Hematopoietic multipotent progenitor cell treated with erythropoietin and hydrocortisone succinate and interleukin-3 and kit ligand, for 17 days (in vitro differentiated cells): ENCODE results near the gene RUFY2.
A peak's percentile ranks its signal among the peaks of the same experiment; 100 is the strongest.

Experiments
- DNase-seq: peaks from one replicate; pipeline ENCODE4 v3.0.0-alpha.2; 2015; ENCODE audit warnings: low spot score

The RUFY2 gene

DNA sequence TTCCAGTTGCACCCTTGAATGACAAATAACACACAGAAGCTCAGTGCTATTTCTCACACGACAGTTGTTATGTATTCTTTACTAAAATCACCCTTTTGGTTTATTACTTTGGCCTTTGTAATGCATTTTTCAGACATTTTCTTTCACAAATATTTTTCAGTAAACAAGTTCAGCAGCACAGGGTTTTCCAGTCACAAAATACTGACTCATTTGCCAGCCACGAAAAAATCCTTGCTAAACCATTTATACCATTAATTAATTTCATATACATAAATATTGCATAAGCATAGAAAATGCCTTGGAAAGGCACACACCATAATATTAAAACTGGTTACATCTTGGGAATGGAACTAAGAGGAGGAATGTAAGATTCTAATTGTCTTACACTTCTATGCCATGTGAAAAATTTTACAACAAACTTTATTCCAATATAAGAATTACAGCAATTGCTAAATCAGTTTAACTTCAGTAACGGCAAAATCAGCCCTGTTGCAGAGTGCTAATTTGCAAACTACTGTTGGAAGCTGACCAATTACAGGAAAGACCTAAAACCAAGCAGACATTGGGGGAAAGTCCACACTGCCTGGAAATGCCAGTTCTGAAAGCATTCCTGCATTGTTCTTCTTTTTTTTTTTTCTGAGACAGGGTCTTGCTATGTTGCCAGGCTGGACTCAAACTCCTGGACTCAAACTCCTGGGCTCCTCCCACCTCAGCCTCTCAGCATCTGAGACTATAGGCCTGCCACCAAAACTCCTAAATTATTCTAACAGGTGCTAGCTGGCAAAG, 42.8 kb downstream of the RUFY2 start:
- DNase-seq: no peak

DNA sequence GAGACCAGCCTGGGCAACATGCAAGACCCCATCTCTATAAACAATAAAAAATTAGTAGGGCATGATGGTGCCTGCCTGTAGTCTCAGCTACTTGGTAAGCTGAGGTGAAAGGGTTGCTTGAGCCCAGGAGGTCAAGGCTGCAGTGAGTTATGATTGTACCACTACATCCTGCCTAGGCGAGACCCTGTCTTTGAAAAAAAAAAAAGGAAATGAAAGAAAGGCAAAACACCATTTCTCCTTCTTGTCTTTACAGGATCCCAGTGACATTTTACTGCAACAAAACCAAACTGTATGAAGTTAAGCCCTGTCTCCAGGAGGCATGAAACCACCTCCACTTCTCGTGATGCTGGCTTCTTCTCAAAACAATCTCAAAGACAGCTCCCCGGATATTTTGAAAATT, 44.5 kb downstream of the RUFY2 start:
- no peak for DNase-seq

DNA sequence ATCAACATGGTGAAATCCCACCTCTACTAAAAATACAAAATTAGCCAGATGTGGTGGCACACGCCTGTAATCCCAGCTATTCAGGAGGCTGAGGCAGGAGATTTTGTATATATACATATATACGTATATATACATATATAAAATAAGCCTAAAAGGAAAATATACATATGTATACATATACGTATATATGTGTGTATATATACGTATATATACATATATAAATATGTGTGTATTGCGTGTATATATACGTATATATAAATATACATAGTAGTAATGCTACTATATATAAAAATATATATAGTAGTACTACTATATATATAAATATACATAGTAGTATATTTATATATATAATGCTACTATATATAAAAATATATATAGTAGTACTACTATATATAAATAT, 47.9 kb downstream of the RUFY2 start:
- DNase-seq: no peak

DNA sequence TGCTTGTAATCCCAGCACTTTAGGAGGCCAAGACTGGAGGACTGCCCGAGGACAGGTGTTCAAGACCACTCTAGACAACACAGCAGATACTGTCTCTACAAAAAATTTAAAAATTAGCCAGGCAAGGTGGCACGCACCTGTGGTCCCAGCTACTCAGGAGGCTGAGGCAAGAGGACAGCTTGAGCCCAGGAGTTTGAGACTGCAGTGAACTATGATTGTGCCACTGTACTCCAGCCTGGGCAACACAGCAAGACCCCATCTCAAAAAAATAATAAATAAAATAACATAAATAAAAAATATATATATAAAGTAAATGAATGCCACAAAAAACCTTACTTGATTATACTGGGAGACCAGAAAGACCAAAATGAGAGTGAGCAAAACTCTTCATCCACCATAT, 53.5 kb downstream of the RUFY2 start:
- DNase-seq: no peak

DNA sequence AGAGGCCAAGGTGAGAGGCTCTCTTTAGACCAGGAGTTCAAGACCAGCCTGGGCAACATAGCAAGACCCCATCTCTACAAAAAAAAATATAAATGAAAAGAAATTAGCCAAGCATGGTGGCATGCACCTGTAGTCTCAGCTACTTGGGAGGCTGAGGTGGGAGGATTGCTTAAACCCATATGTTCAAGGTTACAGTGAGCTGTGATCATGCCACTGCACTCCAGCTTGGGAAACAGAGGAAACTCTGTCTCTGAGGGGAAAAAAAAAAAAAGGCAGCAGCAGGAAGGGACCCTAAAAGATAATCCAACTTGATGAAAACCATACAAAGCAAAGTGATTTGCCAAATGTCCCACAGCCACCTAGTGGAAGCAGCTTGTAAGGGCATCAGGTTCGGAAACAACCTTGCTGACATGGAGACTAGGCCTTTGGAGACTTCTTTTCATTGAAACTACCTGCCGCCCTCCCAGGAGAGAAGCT, 58.8 kb downstream of the RUFY2 start:
- peak; percentile 66 for DNase-seq

DNA sequence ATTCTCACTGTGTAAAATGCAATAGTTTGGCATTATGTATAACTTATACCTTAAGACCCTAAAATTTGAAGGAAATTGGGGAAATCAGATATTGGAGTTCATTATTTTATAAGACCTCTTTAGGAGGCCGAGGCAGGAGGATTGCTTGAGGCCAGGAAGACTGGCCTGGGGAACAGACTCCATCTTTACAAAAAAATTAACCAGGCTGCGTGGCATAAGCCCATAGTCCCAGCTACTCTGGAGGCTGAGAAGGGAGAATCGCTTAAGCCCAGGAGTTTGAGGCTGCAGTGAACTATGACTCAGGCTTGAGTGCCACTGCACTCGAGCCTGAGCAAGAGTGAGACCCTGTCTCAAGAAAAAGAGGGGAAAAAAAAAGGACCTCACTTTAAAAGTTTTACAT, 60.3 kb downstream of the RUFY2 start:
- no peak for DNase-seq

DNA sequence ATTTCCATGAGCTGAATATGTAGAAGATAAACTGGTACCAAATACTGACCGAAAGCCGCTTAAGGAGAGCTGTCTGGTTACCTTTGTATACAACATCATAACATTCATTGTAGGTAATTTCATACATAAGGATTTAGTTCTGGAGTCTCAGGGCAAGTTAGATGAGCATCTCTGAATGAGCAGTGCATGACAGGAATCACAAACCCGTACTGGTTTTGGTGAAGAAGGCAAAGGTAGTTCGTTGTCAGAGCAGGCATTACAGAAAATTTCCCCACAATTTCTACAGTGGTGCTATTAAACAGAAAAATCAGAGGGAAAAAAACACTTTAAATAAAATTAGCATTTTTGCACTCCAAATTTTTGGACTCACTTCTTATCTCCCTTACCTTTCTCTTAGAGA, 61.5 kb downstream of the RUFY2 start:
- no peak for DNase-seq

DNA sequence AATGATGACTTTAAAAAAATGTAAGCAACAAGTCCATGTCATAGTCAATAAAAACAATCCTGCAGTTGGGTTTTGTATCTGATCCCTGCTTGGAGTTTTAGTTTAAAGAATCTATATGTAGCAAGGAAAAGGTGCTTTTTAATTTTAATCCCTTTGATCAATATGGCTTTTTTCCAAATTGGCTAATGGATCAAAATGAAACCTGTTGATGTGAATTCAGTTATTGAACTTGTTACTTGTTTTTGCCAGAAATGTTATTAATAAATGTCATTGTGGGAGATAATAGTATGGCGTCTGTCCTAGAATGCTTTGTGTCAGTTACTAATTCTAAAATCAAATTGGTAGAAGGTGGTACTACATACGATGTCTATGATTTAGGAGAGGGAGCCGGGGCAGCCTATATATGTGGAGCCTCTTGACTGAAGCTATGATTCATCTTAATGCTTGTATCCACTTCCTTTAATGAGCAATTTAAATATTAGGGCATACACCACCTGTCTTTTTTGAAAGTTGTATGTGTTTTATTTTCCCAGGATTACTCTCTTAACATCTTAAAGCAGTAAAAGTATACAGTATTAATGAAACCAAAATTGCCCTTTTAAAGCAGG, 64.1 kb downstream of the RUFY2 start:
- no peak for DNase-seq

DNA sequence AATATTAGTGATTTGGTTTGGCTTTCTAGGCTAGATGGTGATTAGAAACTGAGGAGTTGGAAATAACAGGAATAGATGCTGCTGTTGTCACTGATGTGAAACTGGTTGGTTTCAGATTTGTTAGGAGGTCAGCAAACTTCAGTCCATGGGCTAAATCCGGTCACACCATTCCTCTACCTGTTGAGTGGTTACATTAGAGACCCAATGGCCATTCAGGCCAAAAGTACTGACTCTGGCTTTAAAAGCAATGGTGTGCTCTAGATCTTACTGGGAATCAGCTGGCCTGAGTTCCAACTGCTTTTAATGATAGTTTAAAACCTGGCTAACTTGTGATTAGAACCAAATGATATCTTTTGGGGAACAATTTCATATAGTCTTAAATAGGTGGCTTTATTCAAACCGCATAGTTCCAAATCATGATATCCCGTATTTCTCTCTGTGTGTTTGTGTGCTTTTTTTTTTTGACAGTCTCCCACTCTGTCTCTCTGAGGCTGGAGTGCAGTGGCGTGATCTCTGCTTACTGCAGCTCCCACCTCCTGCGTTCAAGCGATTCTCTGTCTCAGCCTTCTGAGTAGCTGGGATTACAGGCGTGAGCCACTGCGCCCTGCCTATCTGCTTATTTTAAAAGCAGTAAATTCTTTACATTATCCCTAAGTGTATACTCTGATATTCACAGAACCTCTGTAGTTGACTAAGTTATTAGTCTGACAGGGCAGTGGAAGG, 66.6 kb downstream of the RUFY2 start:
- DNase-seq: no peak

DNA sequence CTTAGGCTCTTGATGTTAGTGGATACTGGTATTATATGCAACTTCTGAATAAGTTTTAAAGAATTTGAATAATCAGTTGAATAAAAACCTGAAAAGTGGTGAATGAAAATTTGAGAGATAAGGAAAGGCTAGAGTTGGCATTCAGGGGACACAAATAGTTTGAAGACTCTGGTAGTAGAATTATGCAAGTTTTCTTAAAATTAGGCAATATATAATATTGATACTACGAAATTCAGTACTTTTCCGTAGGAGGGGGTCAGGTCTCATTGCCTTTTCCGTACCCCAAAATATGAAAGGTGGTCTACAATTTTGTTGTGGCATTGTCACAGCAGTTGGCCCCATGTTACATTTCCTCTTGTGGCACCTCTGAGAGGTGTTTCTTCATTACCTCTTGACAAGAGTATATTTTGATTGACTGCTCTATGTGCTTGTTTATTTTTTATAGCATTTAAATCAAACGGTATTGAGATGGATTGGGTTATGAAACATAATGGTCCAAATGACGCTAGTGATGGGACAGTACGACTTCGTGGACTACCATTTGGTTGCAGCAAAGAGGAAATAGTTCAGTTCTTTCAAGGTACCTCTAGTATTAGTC, 70.2 kb downstream of the RUFY2 start:
- DNase-seq: no peak

DNA sequence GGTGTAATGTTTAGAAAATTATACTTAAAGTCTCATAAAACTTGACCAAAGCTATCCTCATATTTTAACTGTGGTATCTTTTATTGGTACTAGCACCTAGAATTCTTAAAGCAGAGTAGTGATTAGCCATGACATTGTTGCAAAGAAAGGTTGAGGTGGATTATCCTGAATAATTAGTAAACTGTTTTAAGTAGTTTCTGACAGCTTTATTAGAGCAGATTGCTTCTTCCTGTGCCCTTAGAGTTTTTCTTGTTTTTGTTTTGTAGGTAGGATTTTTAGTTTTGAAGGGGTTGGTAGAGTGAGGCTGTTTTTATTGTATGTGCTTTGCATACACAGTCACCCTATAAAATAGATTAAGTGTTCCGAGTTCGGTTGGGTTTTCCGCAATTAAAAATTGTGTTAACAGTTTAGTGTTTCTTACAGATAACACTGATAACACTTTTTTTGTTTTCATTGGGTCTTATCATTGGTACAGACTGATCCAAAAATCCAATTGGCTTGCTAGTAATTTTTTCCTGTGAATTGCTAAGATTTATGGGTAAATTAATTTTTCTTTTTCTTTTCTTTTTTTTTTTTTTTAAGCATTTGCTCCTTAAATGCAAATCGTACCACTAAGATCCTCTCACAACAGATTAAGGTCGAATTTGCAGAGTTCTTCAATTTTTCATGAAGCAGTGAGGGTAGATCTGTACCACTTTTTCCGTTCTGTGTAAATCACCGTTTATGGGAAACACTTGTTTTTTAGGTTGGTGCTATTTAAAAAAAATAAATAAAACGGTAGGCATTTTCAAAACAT, 72.2 kb downstream of the RUFY2 start:
- DNase-seq: peak; percentile 42

DNA sequence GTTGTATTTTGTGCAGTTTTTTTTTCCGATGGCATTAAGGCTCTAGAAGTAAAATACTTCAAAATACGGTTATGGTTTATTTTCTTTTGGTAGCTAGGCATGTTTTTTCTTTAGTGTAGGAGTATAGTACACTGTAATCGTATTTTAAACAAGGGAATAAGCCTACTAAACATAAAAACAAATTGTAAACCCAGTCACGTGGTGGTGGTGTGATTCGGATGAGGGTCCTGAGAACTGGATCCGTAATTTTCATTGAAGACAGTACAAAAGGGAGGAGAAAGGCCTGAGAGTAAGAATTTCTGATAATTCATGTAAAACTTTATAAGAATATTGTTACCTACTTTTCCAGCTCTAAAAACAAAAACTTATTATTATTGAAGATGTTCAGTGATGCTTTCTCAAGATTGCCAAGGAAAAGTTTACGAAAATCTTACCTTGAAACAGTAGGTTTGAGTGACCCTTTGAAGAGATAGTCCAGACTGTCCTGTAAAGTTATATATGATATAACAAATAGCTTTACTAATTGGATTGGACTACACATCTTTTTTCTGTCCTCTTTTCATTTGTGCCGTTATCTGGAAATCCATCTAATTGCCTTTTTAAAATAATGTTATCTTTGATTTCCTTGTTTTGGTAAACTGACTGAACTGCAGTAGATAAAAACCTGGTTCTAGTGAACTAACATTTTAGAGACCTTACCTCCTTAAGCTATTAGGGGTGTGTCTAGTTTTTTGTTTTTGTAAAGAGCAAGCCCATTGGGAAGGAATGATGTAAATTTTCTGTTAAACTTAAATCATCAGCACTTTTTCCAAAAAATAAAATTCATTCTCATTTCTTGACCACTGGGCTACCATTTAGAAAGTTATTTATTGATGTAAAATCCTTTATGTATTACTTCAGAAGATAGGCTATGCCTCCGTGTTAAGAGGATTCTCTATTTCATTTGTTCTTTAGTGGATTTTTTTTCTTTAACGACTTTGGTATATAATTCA, 73.3 kb downstream of the RUFY2 start:
- peak; percentile 55 for DNase-seq

DNA sequence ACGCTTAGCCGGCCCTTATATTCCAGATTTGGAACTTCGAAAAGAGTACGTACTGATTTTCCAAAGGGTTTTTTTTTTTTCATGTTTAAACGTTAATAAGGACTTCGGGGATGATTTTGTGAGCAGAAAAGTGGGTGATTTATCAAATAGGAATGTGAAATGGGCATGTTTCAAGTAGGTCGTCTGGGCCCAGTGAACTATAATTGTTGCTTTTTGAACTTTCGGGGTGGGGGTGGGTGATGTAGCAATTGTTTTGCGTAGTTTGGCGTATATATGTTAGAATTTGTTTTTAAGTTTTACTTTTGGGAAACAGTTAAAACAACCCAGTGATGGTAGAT, 74.0 kb downstream of the RUFY2 start:
- DNase-seq: no peak

DNA sequence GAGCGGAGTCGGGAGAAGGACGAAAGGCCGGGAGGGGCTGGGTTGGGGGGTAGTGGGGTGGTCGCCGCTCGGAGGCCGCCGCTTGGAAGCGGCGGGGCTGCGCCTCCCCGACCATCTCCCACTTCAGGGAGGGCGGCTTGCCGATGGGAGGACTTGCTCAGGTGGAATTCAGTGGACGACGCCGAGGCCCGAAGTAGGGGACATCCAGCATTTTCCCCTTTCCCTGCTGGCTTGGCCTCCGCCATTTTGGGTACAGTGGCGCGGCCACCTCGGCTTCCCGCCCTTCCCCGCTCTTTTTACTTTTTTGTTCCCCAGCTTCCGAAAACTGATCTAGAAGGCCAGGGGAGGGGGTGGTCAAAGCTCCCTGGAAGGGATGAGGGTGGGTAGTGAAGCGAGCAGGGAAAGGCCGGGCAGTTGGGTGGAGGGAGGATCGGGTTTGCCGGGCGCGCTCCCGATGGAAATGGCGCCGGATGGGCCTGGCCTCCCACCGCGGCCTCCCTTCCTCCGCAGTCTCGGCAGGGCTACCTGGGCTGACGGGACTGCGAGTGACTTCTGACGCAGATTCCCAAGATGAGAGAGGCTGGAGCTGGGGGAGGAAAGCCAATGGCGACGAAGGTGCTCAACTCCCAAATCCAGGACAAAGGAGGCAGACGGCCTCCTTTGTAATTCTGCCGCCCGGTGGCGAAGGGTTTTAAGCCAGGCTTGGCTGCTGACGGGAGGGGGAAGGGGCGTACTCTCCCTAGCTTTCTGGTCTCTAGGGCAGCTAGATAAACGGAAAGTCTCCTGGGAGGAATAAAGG, 74.6 kb downstream of the RUFY2 start, which contains the start of gene PBLD:
TSS of gene PBLD (minus strand) at position 670 of the 799 bp plus-strand sequence. CDS start 26,084 bp downstream, outside the sequence.
- DNase-seq: peak; percentile 72

DNA sequence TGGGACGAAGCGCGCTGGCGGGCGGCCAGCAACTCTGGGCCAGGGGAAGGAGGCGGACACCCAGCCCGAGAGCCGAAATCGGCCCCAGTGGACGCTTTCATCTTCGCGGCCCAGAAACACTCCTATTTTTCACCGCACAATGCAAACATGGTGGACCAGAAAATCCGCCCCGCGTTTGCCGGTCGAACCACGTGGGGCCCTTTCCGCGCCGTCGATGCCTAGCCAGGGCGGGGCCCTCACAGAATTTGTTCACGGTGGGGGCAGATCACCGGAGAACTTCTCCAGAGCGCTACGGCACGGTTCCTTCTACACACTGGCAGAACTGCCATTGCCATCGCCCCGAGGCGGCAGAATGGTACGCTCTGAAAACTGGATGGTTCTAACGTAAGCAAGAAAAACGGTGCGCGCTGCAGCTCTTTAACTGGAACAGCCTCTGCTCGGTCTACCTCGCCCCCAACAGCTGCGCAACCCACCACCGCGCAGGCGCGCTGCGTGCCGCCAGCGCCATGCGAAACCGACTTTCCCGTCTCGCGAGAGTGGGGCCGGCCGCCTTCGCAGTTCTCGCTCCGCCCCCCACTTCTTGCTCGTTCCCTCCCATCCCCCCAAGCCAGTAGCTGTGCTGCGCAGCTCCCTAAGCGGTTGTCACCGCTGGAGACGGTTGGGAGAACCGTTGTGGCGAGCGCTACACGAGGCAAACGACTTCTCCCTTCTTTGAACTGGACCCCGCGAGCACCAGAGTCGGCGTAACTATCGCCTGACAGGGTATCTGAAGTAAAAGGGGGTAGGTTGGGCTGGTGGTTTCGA, 75.4 kb downstream of the RUFY2 start, which contains the start of gene HNRNPH3:
TSS of gene HNRNPH3 (plus strand) at position 610 of the 804 bp plus-strand sequence. CDS start 5,158 bp downstream, outside the sequence.
- DNase-seq: peak; percentile 97

DNA sequence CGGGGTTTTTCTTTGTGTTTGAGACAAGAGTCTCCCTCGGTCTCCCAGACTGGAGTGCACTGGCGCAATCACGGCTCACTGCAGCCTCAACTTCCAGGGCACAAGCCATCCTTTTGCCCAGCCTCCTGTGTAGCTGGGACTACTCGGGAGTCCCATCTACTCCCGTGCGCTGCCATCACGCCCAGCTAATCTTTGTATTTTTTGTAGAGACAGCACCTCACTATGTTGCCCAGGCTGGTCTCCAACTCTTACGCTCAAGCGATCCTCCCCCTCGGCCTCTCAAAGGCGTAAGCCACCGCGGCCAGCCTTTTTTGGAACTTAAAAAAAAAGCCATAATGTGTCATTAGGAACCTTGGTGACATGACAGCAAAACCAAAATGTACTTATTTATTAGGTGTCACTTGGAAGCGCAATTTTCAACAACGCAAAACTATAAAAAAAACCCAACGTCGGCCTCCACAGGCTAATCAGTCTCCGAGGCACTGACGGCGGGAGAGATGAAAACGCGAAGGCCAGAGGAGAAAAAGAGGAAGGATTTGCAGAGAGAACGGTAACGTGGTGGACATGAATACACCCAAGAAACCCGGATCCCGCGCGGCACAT, 76.1 kb downstream of the RUFY2 start:
- DNase-seq: no peak

DNA sequence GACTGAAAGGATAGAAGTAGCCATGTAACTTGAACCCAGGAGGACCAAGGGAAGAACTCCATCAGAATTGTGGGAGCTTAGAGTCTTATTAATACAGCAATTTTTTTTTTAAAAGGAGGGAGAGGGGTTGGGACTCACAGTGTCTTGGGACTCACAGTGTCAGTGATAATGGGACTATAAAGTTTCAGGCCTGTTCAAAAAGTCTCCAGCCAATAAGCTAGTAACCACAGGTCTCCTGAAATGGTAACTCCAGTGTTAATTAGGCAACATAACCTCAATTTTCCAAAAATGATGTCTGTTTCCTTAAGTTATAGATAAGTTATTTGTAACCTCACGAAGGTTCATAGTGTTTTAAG, 77.6 kb downstream of the RUFY2 start:
- DNase-seq: no peak
